Mesenchymal stem cell (in vitro differentiated cells and primary cell): ENCODE data around the gene HIF1A.

Experiments used
- DNase-seq: peaks from one replicate; pipeline ENCODE4 v3.0.0-alpha.2; 2013
- H2AFZ ChIP-seq: one replicate; pipeline ENCODE4 v1.6.1; 2013; ENCODE audit warnings: low read depth, mild to moderate bottlenecking, control low read depth, inconsistent platforms, low read length, moderate library complexity
- H2AK5ac ChIP-seq: 2 replicates; pipeline ENCODE4 v1.6.1; 2013; ENCODE audit warnings: low read length, moderate library complexity, mild to moderate bottlenecking, inconsistent platforms; ENCODE audit not compliant: severe bottlenecking
- H2BK120ac ChIP-seq: one replicate; pipeline ENCODE4 v1.6.1; 2013; ENCODE audit warnings: low read depth, mild to moderate bottlenecking, inconsistent platforms, low read length, moderate library complexity
- H2BK12ac ChIP-seq, 2 experiments: one replicate each; pipeline ENCODE4 v1.6.1; 2013; ENCODE audit warnings: inconsistent platforms in 2 of 2, low read length in 2 of 2, mild to moderate bottlenecking in 2 of 2, moderate library complexity in 2 of 2, control low read depth in 1 of 2
- H2BK15ac ChIP-seq: one replicate; pipeline ENCODE4 v1.6.1; 2013; ENCODE audit warnings: mild to moderate bottlenecking, low read depth, inconsistent platforms; ENCODE audit not compliant: poor library complexity, severe bottlenecking
- H2BK5ac ChIP-seq: 2 replicates; pipeline ENCODE4 v1.6.1; 2013; ENCODE audit warnings: low read depth, mild to moderate bottlenecking, low read length, control low read depth, inconsistent platforms; ENCODE audit not compliant: poor library complexity, severe bottlenecking
- H3K14ac ChIP-seq, 2 experiments: one replicate each; pipeline ENCODE4 v1.6.1; 2013; ENCODE audit warnings: inconsistent platforms in 2 of 2, low read length in 2 of 2, control low read depth in 1 of 2, mild to moderate bottlenecking in 1 of 2, moderate library complexity in 1 of 2
- H3K18ac ChIP-seq, 2 experiments: one replicate each; pipeline ENCODE4 v1.6.1; 2013; ENCODE audit warnings: inconsistent platforms in 2 of 2, low read length in 2 of 2, control low read depth in 1 of 2, low read depth in 1 of 2, mild to moderate bottlenecking in 1 of 2
- H3K23ac ChIP-seq, 2 experiments: one replicate each; pipeline ENCODE4 v1.6.1; 2013; ENCODE audit warnings: inconsistent platforms in 2 of 2, low read length in 2 of 2, mild to moderate bottlenecking in 2 of 2, moderate library complexity in 2 of 2, control low read depth in 1 of 2
- H3K27ac ChIP-seq: 2 replicates; pipeline ENCODE4 v1.5.1; 2013; ENCODE audit warnings: mild to moderate bottlenecking, moderate library complexity, low read length, control low read depth, inconsistent platforms; ENCODE audit not compliant: poor library complexity, severe bottlenecking
- H3K27me3 ChIP-seq, 2 experiments: 2 replicates each; pipeline versions ENCODE4 v1.6.1 to v1.7.0; 2013; ENCODE audit warnings: low read length in 2 of 2, mild to moderate bottlenecking in 2 of 2, moderate library complexity in 2 of 2, control low read depth in 1 of 2, inconsistent platforms in 1 of 2; ENCODE audit not compliant: control insufficient read depth in 1 of 2, insufficient read depth in 1 of 2
- H3K36me3 ChIP-seq, 2 experiments: 2 replicates each; pipeline versions ENCODE4 v1.6.1 to v1.7.0; 2013; ENCODE audit warnings: low read length in 2 of 2, control low read depth in 1 of 2, inconsistent platforms in 1 of 2, low read depth in 1 of 2, mild to moderate bottlenecking in 1 of 2; ENCODE audit not compliant: insufficient read depth in 2 of 2, control insufficient read depth in 1 of 2
- H3K4ac ChIP-seq, 2 experiments: one replicate each; pipeline ENCODE4 v1.6.1; 2013; ENCODE audit warnings: inconsistent platforms in 2 of 2, low read length in 2 of 2, mild to moderate bottlenecking in 2 of 2, moderate library complexity in 2 of 2, control low read depth in 1 of 2, low read depth in 1 of 2
- H3K4me1 ChIP-seq: 2 replicates; pipeline ENCODE4 v1.6.1; 2013; ENCODE audit warnings: low read depth, low read length, control low read depth; ENCODE audit not compliant: control insufficient read depth, insufficient read depth
- H3K4me2 ChIP-seq: 2 replicates; pipeline ENCODE4 v1.6.1; 2013; ENCODE audit warnings: low read length, mild to moderate bottlenecking, inconsistent platforms; ENCODE audit not compliant: poor library complexity, severe bottlenecking
- H3K4me3 ChIP-seq, 2 experiments: 2 replicates each; pipeline versions ENCODE4 v1.5.1 to v1.7.0; 2013; ENCODE audit warnings: low read length in 2 of 2, mild to moderate bottlenecking in 2 of 2, control low read depth in 1 of 2, low read depth in 1 of 2; ENCODE audit not compliant: insufficient read depth in 1 of 2
- H3K79me1 ChIP-seq: replicated peaks from 2 replicates; pipeline ENCODE4 v1.6.1; 2013; ENCODE audit warnings: mild to moderate bottlenecking, control low read depth, low read length, inconsistent platforms; ENCODE audit not compliant: poor library complexity, severe bottlenecking
- H3K9ac ChIP-seq: 2 replicates; pipeline ENCODE4 v1.7.0; 2013; ENCODE audit warnings: mild to moderate bottlenecking, low read length, moderate library complexity
- H3K9me3 ChIP-seq: 2 replicates; pipeline ENCODE4 v1.7.0; 2013; ENCODE audit warnings: mild to moderate bottlenecking, low read length; ENCODE audit not compliant: control insufficient read depth
- H4K8ac ChIP-seq: one replicate; pipeline ENCODE4 v1.6.1; 2013; ENCODE audit warnings: inconsistent platforms, mild to moderate bottlenecking, low read length, moderate library complexity
- H4K91ac ChIP-seq: one replicate; pipeline ENCODE4 v1.6.1; 2013; ENCODE audit warnings: mild to moderate bottlenecking, low read length, inconsistent platforms
- WGBS: methylation state at CpG from one replicate; pipeline ENCODE4 v1.1.7; 2013; ENCODE audit warnings: mixed read lengths; 5-methylcytosine and 5-hydroxymethylcytosine counted together

Gene HIF1A

GRCh38 chr14:61765225-61765943 is 70.1 kb downstream of the HIF1A start:
- 76% methylated on average over 14 of the region's 15 CpGs for WGBS
- H3K9ac ChIP-seq, result peak overlapping the region; percentile 17

GRCh38 chr14:61766151-61766550 is 70.8 kb downstream of the HIF1A start:
- H2AK5ac ChIP-seq, result no peak overlapping the region
- no peak overlapping the region for H2BK12ac ChIP-seq
- H2BK15ac ChIP-seq, result no peak overlapping the region
- H3K18ac ChIP-seq, result no peak overlapping the region
- peak overlapping the region; percentile 40 for H3K4me2 ChIP-seq
- H2BK5ac ChIP-seq, result no peak overlapping the region
- peaks cover 4% of the 10 kb centered on the region for H3K79me1 ChIP-seq
- no peak overlapping the region for H3K23ac ChIP-seq
- H3K27ac ChIP-seq, result no peak overlapping the region
- peaks cover 4% of the 10 kb centered on the region for H3K4me1 ChIP-seq
- H3K4me3 ChIP-seq, result peak overlapping the region in 1 of 2 experiments; percentile 96
- H3K4ac ChIP-seq, result no peak overlapping the region
- H4K8ac ChIP-seq, result no peak overlapping the region
- no peak overlapping the region for H4K91ac ChIP-seq
- no peak overlapping the region for H3K9ac ChIP-seq
- H2AFZ ChIP-seq, result no peak overlapping the region
- no peak overlapping the region for H2BK120ac ChIP-seq
- no peak overlapping the region for H3K14ac ChIP-seq
- no peaks in the 10 kb centered on the region for H3K27me3 ChIP-seq
- no peak for DNase-seq
- 87% methylated on average over 2 of the region's 5 CpGs for WGBS
- H3K9me3 ChIP-seq, result no peaks in the 10 kb centered on the region
- peaks cover 21 to 52% of the 10 kb centered on the region in 2 experiments for H3K36me3 ChIP-seq

More at GRCh38 chr14:61765225-61765943, 70.1 kb downstream of the HIF1A start:
- no peak overlapping the region for H2AFZ ChIP-seq
- H2BK15ac ChIP-seq, result no peak overlapping the region
- no peak overlapping the region for H3K14ac ChIP-seq
- H2BK120ac ChIP-seq, result no peak overlapping the region
- peak overlapping the region in 1 of 2 experiments; percentile 19 for H3K18ac ChIP-seq
- peak overlapping the region in 1 of 2 experiments; percentile 96 for H3K4me3 ChIP-seq
- DNase-seq, result no peak
- peaks cover 4% of the 10 kb centered on the region for H3K4me1 ChIP-seq
- H3K9me3 ChIP-seq, result no peaks in the 10 kb centered on the region
- H3K4ac ChIP-seq, result no peak overlapping the region
- H4K91ac ChIP-seq, result no peak overlapping the region
- H3K4me2 ChIP-seq, result peak overlapping the region; percentile 68
- H2BK12ac ChIP-seq, result peak overlapping the region in 1 of 2 experiments; percentile 19
- H3K27me3 ChIP-seq, result no peaks in the 10 kb centered on the region
- H2BK5ac ChIP-seq, result no peak overlapping the region
- peaks cover 16 to 45% of the 10 kb centered on the region in 2 experiments for H3K36me3 ChIP-seq
- H2AK5ac ChIP-seq, result no peak overlapping the region
- no peak overlapping the region for H3K23ac ChIP-seq
- no peak overlapping the region for H3K27ac ChIP-seq
- peaks cover 2% of the 10 kb centered on the region for H3K79me1 ChIP-seq
- H4K8ac ChIP-seq, result peak overlapping the region; percentile 63

GRCh38 chr14:61768240-61768639 is 72.9 kb downstream of the HIF1A start:
- Histone ChIP-seq H3K23ac (no peak overlapping the region), H3K27me3 (no peaks in the 10 kb centered on the region), H4K91ac (no peak overlapping the region)

GRCh38 chr14:61769893-61770292 is 74.6 kb downstream of the HIF1A start:
- H2BK5ac ChIP-seq, result no peak overlapping the region
- no peak overlapping the region for H3K23ac ChIP-seq
- no peak overlapping the region for H2BK12ac ChIP-seq
- H2AFZ ChIP-seq, result no peak overlapping the region
- H3K79me1 ChIP-seq, result peaks cover 18% of the 10 kb centered on the region
- H2BK15ac ChIP-seq, result no peak overlapping the region
- no peaks in the 10 kb centered on the region for H3K27me3 ChIP-seq
- WGBS, result no CpG with 5 or more reads among the region's 3 CpGs
- H3K27ac ChIP-seq, result no peak overlapping the region
- peaks cover 40 to 85% of the 10 kb centered on the region in 2 experiments for H3K36me3 ChIP-seq
- no peak overlapping the region for H2BK120ac ChIP-seq
- H3K18ac ChIP-seq, result no peak overlapping the region
- H3K4ac ChIP-seq, result no peak overlapping the region
- H2AK5ac ChIP-seq, result no peak overlapping the region
- DNase-seq, result no peak
- no peak overlapping the region for H3K9ac ChIP-seq
- H3K4me1 ChIP-seq, result peaks cover 2% of the 10 kb centered on the region
- no peak overlapping the region for H4K8ac ChIP-seq
- H3K9me3 ChIP-seq, result no peaks in the 10 kb centered on the region
- H3K4me2 ChIP-seq, result no peak overlapping the region
- H3K14ac ChIP-seq, result no peak overlapping the region
- no peak overlapping the region for H3K4me3 ChIP-seq
- no peak overlapping the region for H4K91ac ChIP-seq

More at GRCh38 chr14:61768240-61768639, 72.9 kb downstream of the HIF1A start:
- Histone ChIP-seq H3K4me3 (no peak overlapping the region), H3K14ac (no peak overlapping the region), H2BK5ac (no peak overlapping the region), H2AK5ac (no peak overlapping the region), H2BK120ac (no peak overlapping the region), H3K4me2 (no peak overlapping the region), H4K8ac (no peak overlapping the region), H3K4me1 (peaks cover 2% of the 10 kb centered on the region), H3K79me1 (peaks cover 12% of the 10 kb centered on the region), H2BK12ac (no peak overlapping the region), H3K4ac (no peak overlapping the region), H3K27ac (no peak overlapping the region), H3K9ac (no peak overlapping the region), H2AFZ (no peak overlapping the region), H2BK15ac (no peak overlapping the region), H3K18ac (no peak overlapping the region), H3K36me3 (peaks cover 27 to 73% of the 10 kb centered on the region in 2 experiments), H3K9me3 (no peaks in the 10 kb centered on the region)
- 94% methylated on average over 1 of the region's 3 CpGs for WGBS
- DNase-seq, result no peak
